HG03460 (cell line): Measurements from ENCODE around the gene C1QTNF12.
A peak's percentile ranks its signal among the peaks of the same experiment; 100 is the strongest.

Experiments
- ATAC-seq: cut with Tn5 transposase; IDR thresholded peaks from one replicate; pipeline ENCODE4 v1.9.1; 2021; ENCODE audit not compliant: unreplicated experiment

The C1QTNF12 gene

DNA sequence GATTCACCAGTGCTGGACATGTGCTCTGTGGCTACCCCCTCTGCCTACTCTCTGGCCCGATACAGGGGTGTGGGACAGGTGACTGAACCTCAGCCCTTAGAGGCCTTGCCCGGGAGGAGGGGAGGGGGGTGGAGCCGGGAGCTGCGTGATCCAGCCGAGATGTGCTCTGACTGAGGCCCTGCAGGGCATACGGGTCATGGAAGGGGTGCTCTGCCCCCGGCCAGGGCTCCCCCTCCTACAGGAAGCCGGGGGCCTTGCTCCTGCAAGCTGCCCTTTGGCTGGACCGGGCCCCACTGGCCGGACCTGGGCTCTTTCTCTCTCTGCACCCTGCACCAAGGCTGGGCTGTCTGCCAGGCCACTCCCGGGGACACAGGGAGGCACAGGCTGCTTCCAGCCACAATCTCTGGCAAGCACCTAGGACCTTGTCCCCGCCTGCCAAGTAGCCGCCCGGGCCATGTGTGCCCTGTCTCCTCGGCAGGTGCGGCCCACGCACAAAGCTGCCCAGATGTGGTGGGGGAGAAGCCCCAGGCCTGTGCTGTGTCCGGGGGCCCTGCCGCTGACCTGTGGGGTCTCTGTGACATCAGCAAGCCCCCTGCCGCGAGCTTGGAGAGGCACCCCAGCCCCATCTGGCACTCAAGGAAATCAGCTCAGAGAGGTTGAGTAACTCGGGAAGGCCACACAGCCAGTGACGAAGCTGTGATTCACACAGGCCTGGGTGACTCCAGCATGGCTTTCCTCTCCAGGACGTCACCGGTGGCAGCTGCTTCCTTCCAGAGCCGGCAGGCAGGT lies 35.2 kb upstream of the C1QTNF12 start:
- ATAC-seq: no peak

DNA sequence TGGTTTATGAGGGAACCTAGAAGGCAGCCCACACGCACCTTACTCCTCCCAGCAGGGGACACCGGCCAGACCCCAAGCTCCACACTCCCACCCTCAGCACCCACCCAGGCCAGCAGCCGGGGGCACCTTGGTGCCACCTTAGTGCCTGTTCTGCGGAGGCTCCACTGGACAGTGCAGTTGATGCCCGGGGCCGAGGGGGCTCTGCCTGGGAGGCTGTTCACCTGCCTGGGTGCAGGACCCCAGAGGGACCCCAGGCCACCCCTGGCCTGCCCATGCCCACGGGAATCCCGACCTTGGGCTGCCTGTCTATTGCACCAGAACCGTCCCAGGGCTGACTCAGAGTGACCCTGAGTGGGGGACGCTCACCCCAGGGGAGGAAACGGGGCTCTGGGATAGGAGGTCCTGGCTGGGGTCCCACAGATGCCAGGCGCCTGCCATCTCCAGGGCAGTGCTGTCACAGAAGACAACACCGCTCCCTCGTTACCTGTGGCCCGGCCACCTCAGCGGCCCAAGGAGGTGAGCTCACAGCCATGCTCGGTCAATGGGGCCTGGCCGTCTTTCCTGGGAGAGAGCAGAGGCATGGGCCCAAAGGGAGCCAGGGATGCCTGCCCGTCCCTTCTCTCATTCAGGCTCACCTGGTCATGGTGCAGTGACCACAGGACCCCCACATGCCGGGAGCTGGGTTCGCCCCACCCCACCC lies 34.4 kb upstream of the C1QTNF12 start:
- no peak for ATAC-seq

DNA sequence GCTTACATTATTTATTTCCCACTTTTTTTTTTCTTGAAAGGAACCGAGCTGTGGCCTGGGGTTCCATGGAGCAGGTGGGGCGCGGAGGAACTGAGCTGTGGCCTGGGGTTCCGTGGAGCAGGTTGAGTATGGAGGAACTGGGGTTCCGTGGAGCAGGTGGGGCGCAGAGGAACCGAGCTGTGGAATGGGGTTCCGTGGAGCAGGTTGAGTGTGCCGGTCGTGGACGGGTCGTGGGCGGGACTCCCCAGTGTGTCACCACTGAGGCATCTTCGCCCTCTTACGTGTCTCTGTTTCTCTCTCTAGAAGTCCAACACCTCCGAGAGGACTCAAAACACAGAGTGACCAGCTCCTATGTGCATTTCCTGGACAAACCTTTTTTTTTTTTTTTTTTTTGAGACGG lies 32.5 kb upstream of the C1QTNF12 start:
- no peak for ATAC-seq

DNA sequence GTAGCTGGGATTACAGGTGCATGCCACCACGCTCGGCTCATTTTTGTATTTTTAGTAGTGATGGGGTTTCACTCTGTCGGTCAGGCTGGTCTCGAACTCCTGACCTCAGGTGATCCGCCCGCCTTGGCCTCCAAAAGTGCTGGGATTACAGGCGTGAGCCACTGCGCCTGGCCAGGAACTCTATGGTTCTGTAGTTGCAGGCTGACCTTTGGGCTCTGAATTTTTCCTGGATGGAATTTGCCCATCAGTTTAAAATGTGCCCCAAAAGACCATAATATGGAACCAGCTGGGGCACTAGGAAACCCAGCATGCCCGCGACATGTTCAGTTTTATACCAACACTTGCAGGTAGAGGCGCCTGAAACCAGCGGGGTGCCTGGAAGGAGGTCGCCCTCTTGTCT lies 32.1 kb upstream of the C1QTNF12 start:
- no peak for ATAC-seq

DNA sequence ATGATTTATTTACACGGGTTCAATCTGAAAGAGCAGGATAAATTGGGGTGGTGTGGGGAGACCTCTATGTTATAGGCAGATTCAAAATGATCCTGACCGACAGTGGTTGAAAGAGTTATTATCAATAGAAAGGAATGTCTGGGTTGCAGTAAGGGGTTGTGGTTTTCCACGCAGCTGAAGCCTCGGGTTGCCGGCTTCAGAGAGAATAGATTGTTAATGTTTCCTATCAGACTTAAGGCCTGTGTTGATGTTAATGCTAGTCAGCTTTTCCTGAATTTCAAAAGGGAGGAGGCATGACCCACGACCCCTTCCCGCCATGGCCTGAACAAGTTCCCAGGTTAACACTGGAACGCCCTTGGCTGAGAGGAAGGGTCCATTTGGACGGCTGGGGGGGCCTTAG lies 29.3 kb upstream of the C1QTNF12 start:
- no peak for ATAC-seq

DNA sequence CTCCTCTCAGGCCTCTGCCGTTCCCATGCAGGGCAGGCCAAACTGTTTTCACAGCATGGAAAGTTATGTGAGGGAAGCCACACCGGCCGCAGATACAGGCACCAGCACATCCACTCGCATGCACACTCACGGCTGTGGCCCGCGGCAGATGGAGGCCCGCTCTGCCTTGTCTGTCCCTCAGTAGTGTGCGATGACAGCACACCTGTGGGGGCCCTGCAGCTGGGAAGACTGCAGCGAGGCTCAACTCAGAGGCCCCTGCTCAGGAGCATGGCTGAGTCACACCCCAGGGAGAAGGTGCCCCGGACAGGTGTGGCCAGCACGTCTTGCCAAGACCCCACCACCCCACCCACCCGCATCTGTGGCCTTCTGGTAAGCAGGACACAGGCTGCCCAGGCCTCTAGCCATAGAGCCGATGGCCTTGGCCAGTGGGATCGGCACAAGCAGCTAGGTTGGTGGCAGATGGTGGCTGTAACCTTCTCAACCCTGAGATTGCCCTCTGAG lies 28.5 kb upstream of the C1QTNF12 start:
- no peak for ATAC-seq

DNA sequence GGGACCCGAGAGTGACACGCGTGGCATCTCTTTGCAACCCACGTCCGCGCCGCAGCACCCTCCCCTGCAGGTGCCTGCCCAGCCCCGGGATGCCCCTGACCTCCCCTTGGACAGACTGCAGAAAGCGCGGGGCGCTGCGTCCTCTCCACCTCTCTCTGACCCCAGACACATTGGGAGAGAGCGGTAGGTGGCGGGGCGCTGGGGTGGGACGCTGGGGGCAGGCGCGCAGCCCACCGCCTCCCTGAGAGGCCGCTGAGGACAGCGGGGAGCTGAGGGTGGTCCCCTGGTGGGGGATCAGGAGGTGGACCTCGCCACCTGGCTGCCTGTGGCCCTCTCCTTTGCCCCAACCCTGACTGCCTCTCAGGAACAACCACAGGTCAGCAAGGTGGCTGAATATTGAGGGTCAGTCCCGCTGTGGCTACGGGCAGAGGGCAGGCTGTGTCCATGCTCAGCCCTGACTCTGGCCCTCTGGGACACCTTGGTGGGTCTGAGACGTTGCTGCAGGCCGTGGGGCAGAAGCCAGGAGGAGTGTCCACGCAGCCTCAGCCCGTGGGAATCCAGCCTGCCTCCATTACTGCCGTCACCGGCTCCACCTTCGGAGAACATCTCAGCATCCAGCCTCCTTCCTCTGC lies 27.9 kb upstream of the C1QTNF12 start:
- ATAC-seq: no peak

DNA sequence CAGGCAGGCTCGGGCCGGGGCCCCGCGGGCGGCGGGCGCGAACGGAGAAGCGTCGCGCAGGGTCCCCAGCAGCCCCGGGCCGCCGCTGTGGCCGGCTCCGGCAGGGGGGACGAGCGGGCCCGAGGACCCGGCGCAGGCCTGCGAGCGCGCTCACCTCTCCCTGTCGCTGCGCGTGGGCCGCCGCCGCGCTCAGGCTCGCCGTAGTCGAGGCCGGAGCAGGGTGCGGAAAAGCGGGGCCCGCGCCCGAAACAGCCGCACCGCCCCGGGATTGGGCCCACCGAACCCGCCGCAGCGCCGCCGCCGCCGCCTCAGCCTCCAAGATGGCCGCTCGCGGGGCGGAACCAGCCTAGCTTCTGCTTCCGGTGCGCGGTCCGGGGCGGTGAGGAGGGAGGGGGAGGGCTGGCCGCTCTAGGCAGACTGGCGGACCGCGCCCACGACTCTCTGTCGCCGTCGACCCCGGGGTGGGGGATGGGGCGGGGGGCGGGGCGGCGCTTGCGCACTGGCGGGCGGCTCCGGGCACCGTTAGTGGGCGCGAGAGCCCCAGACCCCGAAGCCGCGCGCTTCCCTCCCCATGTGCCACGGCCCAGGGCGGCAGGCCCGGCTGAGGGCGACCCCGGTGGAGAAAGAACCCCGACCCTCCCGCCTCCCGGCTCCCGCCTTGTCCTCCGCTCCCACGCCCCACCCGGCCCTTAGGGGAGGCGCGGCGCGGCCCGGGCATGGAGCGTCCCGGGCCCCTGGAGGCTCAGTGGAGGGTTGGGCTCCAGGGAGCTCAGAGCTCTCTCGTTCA lies 27.2 kb upstream of the C1QTNF12 start, which contains the start of gene UBE2J2:
UBE2J2 (minus strand) TSS at position 343 of the 787 bp plus-strand sequence. CDS start 5,862 bp downstream, outside the sequence.
- ATAC-seq: peak; percentile 77

DNA sequence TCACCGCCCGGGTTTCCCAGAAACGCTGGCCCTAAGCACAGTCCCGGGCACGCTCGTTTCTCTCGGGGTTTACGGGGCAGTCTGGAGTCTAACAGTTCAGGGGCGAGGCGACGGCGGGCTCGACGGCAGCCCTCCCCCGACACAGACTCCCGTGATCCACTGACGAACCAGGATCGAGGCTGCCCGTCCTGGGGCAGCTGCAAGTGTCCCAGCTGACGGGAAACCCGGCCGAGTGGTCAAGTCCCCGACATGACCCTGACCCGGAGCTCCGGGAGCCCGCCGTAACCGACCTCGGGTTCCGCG lies 26.6 kb upstream of the C1QTNF12 start:
- ATAC-seq: peak; percentile 12

DNA sequence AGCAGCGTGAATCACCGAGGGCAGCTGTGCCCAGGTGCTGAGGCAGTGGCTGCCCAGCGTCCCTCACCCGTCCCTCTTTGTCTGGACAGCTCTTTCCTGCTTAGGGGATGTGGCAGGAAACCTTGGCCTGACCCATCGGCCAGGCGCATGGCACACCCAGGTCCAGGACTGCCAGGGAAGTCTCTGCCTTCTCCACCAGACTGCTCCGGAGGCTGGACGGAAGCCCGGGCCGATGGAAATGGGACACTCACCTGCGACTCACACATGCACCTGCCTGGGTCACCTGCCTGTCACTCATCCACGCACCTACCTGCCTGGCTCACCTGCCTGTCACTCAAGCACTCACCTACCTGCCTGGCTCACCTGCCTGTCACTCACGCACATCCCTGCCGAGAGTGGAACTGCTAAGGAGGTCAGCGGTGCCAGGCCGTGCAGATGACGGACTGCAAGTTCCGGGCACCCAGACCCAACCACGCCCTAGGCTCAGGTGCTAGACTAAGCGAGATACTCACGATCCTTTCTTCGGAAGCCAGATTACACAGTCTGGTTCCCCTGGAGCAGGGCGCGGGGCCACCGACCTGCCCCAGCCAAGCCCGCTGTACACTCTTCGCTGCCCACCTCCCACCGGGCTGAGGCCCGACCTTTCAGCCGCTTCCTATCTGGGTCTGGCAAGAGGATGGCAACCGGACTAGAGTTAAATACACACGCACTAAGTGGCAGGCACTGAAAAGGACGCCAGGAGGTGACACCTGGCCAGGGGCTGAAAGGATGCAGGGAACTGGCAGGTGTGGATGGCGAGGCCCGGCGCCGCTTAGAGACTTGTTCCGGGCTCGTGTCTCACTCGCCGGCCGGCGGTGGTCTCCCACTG lies 26.1 kb upstream of the C1QTNF12 start:
- no peak for ATAC-seq

DNA sequence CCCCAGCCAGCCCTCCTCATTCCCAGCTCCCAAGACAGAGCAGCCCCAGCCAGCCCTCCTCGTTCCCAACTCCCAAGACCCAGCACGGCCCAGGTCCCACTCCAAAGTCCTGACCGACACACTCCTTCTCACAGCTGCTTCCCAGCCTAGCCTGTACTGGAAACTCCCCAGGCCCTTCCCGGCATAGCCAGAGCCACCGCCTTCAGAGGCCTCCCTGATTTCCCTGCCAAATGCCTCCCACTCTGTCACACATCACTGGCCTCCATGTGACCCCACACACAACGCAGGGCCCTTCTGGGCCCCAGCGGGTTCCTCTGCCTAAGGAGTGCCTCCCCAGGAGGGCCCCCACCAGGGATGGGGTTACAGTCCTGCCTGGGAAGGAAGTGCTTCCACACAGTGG lies 24.3 kb upstream of the C1QTNF12 start:
- no peak for ATAC-seq

DNA sequence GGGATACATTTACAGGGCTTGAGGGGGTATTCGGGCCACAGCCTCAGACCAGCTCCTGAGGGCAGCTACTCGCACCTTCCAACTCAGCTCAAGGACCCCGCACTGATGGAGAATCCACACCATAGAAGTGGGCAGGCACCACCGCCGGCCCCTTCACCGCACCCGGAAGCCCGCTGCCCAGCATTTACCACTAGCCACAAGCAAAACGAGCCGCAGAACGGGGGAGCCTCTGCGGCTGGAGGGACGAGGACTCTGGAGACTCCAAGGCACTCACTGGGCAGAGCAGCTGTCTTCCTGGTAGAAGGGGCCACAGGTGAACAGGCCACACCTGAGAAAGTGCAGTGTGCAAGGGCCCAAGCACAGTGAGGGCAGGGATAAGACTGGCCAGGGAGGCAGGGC lies 21.8 kb upstream of the C1QTNF12 start:
- no peak for ATAC-seq

DNA sequence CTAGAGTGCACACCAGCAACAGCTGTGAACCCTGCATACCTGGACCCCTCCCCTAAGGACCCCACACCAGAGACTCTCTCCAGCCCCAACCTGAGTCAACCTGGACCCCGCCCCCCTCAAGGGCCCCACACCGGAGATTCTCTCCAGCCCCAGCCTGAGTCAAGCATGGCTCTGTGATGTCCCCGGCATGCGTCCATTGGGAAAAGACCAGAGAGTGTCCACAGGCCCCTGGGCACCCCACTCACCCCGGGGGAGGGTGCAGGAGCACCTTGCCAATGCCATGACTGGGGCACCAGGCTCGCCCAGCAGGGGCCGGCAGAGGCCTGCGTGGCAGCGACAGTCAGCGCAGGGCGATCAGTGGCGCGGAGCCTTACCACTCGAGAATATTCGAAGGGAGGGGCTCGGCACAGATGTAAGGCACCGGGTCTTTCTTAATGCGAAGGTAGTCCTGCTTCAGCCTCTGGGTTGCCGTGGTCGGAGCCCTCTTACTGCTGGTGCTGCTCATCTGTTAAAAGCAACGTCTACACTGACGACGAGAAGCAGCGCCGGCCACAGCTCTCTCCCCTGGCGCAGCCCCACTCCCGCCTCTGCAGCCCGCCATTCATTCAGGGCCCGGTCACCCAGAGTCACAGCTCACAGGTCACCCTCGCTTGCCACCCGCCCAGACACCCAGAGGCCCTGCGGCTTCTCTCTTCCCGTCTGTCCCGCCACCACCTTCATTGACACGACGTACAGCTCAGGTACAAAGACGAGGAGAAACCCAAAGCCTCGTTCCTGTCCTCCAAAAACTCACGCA lies 21.2 kb upstream of the C1QTNF12 start:
- no peak for ATAC-seq

DNA sequence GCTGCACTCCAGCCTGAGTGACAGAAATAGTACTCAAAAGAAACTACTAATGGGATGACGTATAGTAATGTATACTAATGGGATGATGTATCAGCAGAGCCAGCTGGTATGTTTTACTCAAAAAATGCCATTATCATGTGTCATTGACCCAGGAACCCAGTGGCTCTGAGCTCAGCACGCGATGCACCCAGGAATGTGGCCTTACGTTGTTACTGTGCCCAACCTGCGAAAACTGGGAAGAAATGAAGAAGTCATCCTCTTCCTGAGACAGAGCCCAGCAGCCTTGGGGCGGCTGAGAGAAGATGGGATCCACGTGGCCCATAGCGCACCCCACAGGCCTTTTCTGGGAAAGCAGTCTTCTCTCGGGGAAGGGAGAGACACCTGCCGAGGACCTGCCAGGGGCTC lies 18.3 kb upstream of the C1QTNF12 start:
- ATAC-seq: no peak

DNA sequence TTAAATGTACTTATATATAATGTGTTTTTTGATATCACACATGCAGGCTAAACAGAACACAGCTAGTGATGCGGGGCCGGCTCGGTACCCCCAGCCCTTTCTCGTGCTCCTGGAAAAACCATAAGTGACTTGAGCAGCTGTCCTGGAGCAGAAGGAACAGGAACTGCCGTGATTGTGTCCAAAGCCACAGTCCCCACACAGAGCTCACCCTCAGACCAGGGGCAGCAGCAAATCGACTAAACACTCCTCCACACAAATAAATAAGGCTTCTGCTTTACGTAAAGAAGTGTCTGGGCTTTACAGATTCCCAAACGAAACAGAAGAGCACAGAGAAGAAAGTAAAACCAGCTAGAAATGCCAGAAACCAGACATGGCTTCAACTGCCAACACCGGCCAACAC lies 17.5 kb upstream of the C1QTNF12 start:
- no peak for ATAC-seq

DNA sequence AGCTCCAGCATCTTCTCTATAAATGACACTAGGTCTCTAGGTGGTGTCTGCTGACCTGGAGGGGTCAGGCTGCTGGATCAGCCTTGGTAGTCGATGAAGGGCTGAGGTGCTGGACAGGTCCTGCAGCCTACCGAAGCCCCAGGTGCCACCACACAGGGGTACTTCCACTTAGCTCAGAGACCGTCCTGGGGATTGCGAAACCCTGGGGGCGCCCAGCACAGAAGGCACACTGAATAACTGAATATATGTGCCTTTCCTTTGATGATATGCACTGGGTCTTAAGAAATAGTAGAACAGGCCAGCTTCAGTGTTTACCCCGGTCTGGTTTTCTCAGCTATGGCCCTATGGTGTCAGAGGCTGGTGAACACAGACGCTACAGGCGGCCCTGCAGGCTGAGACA lies 16.2 kb upstream of the C1QTNF12 start:
- no peak for ATAC-seq

DNA sequence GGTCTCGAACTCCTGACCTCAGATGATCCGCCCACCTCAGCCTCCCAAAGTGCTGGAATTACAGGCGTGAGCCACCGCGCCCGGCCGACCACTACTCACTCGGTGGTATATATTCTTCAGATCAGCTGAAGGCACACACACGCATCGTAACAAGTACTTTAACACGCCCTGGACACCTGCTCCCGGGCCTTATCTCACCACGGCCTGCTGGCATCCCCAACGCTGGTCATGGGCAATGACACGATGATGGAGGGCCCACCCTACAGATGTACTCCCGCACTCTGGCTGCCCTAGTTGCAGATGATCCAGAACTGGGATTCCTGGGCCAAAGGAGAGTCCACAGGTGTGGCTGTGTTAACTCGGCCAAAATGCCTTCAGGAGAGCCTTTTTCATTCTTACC lies 15.5 kb upstream of the C1QTNF12 start:
- no peak for ATAC-seq

DNA sequence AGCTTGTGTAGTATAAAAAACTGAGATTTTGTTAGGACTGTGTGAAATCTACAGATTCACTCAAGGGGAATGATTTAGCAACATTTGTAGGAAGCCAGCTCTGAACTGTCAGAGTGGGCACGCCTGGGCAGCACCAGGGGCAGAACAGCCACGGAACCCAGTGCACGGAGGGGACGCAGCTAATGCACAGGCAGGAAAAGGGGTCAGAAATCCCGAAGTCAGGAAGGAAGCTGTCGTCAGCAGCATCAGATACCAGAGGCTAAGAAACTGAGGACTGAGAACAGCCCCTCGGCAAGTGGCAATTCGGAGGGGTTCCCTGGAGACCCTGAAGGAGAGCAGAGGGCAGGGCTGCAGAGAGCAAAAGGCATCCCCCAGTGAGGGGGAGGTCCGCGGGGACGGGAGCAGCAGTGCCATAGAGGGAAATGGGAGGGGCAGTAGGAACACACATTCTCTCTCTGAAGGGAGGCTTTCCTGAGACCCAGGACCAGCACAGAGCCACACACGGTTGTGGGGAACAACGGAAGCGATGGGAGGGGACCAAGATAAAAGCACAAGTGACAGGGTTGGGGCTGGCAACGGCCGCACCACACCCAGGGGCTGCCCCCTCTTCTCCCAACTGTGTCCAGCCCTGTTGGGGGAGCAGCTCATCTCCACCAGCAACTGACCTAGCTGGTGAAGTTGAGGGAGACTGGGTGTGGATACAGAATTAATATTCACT lies 14.5 kb upstream of the C1QTNF12 start:
- ATAC-seq: no peak
